GM12878 (cell line): ENCODE data around the gene RARA. TPM values are rescaled to one million over a fixed set of nuclear protein-coding genes. Genes with fewer than 3 reads are reported as not detected.

Source experiments
- ATAC-seq: fragments of 200-7000 bp; cut with Tn5 transposase; 3 replicates; pipeline ENCODE4 v1.9.1; 2020; ENCODE audit warnings: mild to moderate bottlenecking, moderate library complexity
- BruUV-seq: library from RNA; stranded (reverse); fragments of 400-500 nt; replicated peaks from 2 replicates; lab custom pipeline; 2021; lab: Mats Ljungman, UMichigan
- CTCF ChIA-PET: fragments of 300-600 bp; sonication (Branson Sonifier 250); formaldehyde crosslinking; extraction: SDS; loops from one replicate; lab custom pipeline; 2021; ENCODE audit warnings: inconsistent platforms; lab: Yijun Ruan, JAX
- POLR2A ChIA-PET: fragments of 350-600 bp; formaldehyde crosslinking; extraction: SDS; loops from one replicate; lab custom pipeline; 2021; ENCODE audit warnings: inconsistent platforms; lab: Charles Lee
- RAD21 ChIA-PET: fragments of 300-600 bp; sonication (Branson Sonifier 250); formaldehyde crosslinking; loops from one replicate; lab custom pipeline; 2023; ENCODE audit warnings: antibody characterized with exemption; ENCODE audit not compliant: unreplicated experiment; lab: Charles Lee
- SMC1A ChIA-PET: fragments of 300-600 bp; sonication (Branson Sonifier 250); formaldehyde crosslinking; loops from one replicate; lab custom pipeline; 2023; ENCODE audit not compliant: unreplicated experiment, uncharacterized antibody; lab: Charles Lee
- DNase-seq: peaks from one replicate; pipeline ENCODE4 v3.0.0-alpha.2; 2011; ENCODE audit warnings: low read depth, low spot score
- FAIRE-seq: peaks from 3 replicates; lab custom pipeline; 2011; peaks lifted over from hg19 to GRCh38; lab: Jason Lieb, UNC
- H2AFZ ChIP-seq: 2 replicates; pipeline ENCODE4 v1.6.0; 2011; ENCODE audit warnings: low read depth, low read length, control low read depth; ENCODE audit not compliant: control insufficient read depth
- H3K27ac ChIP-seq: 2 replicates; pipeline ENCODE4 v1.5.1; 2011; ENCODE audit warnings: control low read depth; ENCODE audit not compliant: control insufficient read depth, insufficient read depth
- H3K27me3 ChIP-seq, 2 experiments: replicated peaks in 1 of 2; 2 replicates each; pipeline versions ENCODE4 v1.6.0 to v1.6.1; 2011; ENCODE audit warnings: low read length in 1 of 2; ENCODE audit not compliant: control insufficient read depth in 2 of 2, insufficient read depth in 2 of 2
- H3K36me3 ChIP-seq, 2 experiments: 2 replicates each; pipeline ENCODE4 v1.5.1; 2011; ENCODE audit warnings: low read length in 1 of 2; ENCODE audit not compliant: control insufficient read depth in 2 of 2, insufficient read depth in 2 of 2
- H3K4me1 ChIP-seq: 2 replicates; pipeline ENCODE4 v1.6.1; 2011; ENCODE audit warnings: mild to moderate bottlenecking, low read length, moderate library complexity, mixed read lengths; ENCODE audit not compliant: control insufficient read depth, insufficient read depth
- H3K4me2 ChIP-seq: 2 replicates; pipeline ENCODE4 v1.6.0; 2011; ENCODE audit warnings: control low read depth; ENCODE audit not compliant: control insufficient read depth, insufficient read depth
- H3K4me3 ChIP-seq: fragments of 200-600 bp; sonication (generic); 2 replicates; pipeline ENCODE4 v1.5.1; 2016
- H3K79me2 ChIP-seq: 2 replicates; pipeline ENCODE4 v1.6.0; 2011; ENCODE audit warnings: low read length; ENCODE audit not compliant: control insufficient read depth, insufficient read depth
- H3K9ac ChIP-seq: 2 replicates; pipeline ENCODE4 v1.8.0; 2011; ENCODE audit warnings: low read length, control low read depth, mixed read lengths; ENCODE audit not compliant: control insufficient read depth, insufficient read depth
- H3K9me3 ChIP-seq: replicated peaks from 3 replicates; pipeline ENCODE4 v1.5.1; 2011; ENCODE audit warnings: mild to moderate bottlenecking, low read length; ENCODE audit not compliant: control insufficient read depth, insufficient read depth
- H4K20me1 ChIP-seq: 2 replicates; pipeline ENCODE4 v1.6.0; 2011; ENCODE audit not compliant: control insufficient read depth, insufficient read depth
- BCL11A ChIP-seq: IDR thresholded peaks from 2 replicates; pipeline ENCODE4 v1.6.1; 2011; ENCODE audit warnings: low read depth, low read length
- ETV6 ChIP-seq, 2 experiments: fragments of 450-650 bp in 1 of 2; IDR thresholded peaks in 1 of 2; conservative IDR thresholded peaks in 1 of 2; 2 replicates each; pipeline ENCODE4 v1.6.1; 2014; ENCODE audit warnings: antibody characterized with exemption in 1 of 2, borderline replicate concordance in 1 of 2, low read depth in 1 of 2, mild to moderate bottlenecking in 1 of 2, moderate library complexity in 1 of 2
- GABPA ChIP-seq: IDR thresholded peaks from 2 replicates; pipeline ENCODE4 v1.6.1; 2014; ENCODE audit warnings: antibody characterized with exemption, low read depth, mild to moderate bottlenecking, inconsistent platforms
- IKZF2 ChIP-seq, 2 experiments: fragments of 450-650 bp; IDR thresholded peaks; 2 replicates each; pipeline ENCODE4 v1.6.1; 2017; ENCODE audit warnings: mild to moderate bottlenecking in 2 of 2, moderate library complexity in 2 of 2
- LARP7 ChIP-seq: fragments of 450-650 bp; IDR thresholded peaks from 2 replicates; pipeline ENCODE4 v1.6.1; 2017; ENCODE audit warnings: mild to moderate bottlenecking
- NFIC ChIP-seq: IDR thresholded peaks from 2 replicates; pipeline ENCODE4 v1.6.1; 2012; ENCODE audit warnings: low read depth, mild to moderate bottlenecking, inconsistent platforms, low read length, moderate library complexity
- PAX8 ChIP-seq: fragments of 450-650 bp; IDR thresholded peaks from 2 replicates; pipeline ENCODE4 v1.6.1; 2017; ENCODE audit warnings: mild to moderate bottlenecking, moderate library complexity
- PML ChIP-seq: IDR thresholded peaks from 2 replicates; pipeline ENCODE4 v1.6.1; 2012; ENCODE audit warnings: low read length, inconsistent platforms
- POU2F2 ChIP-seq: IDR thresholded peaks from 3 replicates; pipeline ENCODE4 v1.6.1; 2011; ENCODE audit warnings: low read depth, mild to moderate bottlenecking, low read length, borderline replicate concordance
- RAD21 ChIP-seq: IDR thresholded peaks from 2 replicates; pipeline ENCODE4 v1.6.1; 2011; ENCODE audit warnings: mild to moderate bottlenecking, low read depth, low read length, moderate library complexity; ENCODE audit not compliant: insufficient read depth
- SMC3 ChIP-seq: IDR thresholded peaks from 2 replicates; pipeline ENCODE4 v1.6.1; 2011; ENCODE audit warnings: low read length, improper control_type of control experiment, borderline replicate concordance
- SPI1 ChIP-seq: IDR thresholded peaks from 2 replicates; pipeline ENCODE4 v1.6.1; 2011; ENCODE audit warnings: low read depth, mild to moderate bottlenecking, low read length, moderate library complexity, borderline replicate concordance; ENCODE audit not compliant: insufficient read depth
- TCF7 ChIP-seq: IDR thresholded peaks from 2 replicates; pipeline ENCODE4 v1.6.1; 2014; ENCODE audit warnings: antibody characterized with exemption, borderline replicate concordance
- ZZZ3 ChIP-seq: IDR thresholded peaks from 2 replicates; pipeline ENCODE4 v1.6.1; 2011; ENCODE audit warnings: low read depth; ENCODE audit not compliant: control insufficient read depth, insufficient read length
- WGBS: methylation state at CpG from one replicate; pipeline ENCODE4 v1.1.6; 2016; ENCODE audit warnings: low lambda C conversion rate; ENCODE audit not compliant: insufficient replicate concordance, insufficient coverage; ENCODE audit errors: missing lambda C conversion rate; 5-methylcytosine and 5-hydroxymethylcytosine counted together
- in situ Hi-C: fragments of 300-500 bp; cut with MboI; formaldehyde crosslinking; loops from 9 replicates; pipeline ENCODE4 v1.14.3; 2018; ENCODE audit warnings: mixed read lengths
- intact Hi-C: fragments of 100-400 bp; cut with micrococcal nuclease; formaldehyde crosslinking; loops from one replicate; pipeline ENCODE4 v1.14.2; 2022; ENCODE audit not compliant: unreplicated experiment
- polyA plus RNA-seq, 11 experiments: library from polyadenylated mRNA; depleted of rRNA in 4 of 11; unstranded in 6 of 11; stranded (reverse) in 5 of 11; fragments of >200 nt; fragmentation: Nextera tagmentation in 4 of 11; fragmentation: Illumina TruSeq in 1 of 11; extraction: Ambion mirVana in 4 of 11; extraction: Trizol in 1 of 11; gene quantifications; 1 replicate in 1 of 11; 2 replicates in 10 of 11; pipeline versions ENCODE4 v1.2.1 to v1.2.3, GENCODE V29; 2011 to 2016; ENCODE audit warnings: inconsistent platforms in 2 of 11, missing spikeins in 2 of 11, low read depth in 1 of 11
- total RNA-seq, 4 experiments: library from RNA; depleted of rRNA in 3 of 4; stranded (reverse); fragments of >200 nt in 3 of 4; fragmentation: Illumina TruSeq in 1 of 4; extraction: Trizol in 1 of 4; gene quantifications; 2 replicates each; pipeline versions ENCODE4 v1.2.1 to v1.2.3, GENCODE V29; 2013 to 2021
- TF ChIP-seq, protein P1 (sequence below): IDR thresholded peaks from 2 replicates; pipeline ENCODE4 v1.6.1; 2011; ENCODE audit warnings: low read depth, mild to moderate bottlenecking, low read length, moderate library complexity, borderline replicate concordance; ENCODE audit errors: extremely low read depth
- TF ChIP-seq, protein P2 (sequence below): fragments of 150-350 bp; IDR thresholded peaks from 2 replicates; pipeline ENCODE4 v1.6.1; 2016; ENCODE audit warnings: low read depth, low read length

Gene RARA
- total and polyA plus RNA-seq, 10 of the 15 experiments (the other 5 are each of a cell fraction or from before 2014, with no cell fraction given) = 0.13 to 33.6 (median 13.6) TPM

DNA sequence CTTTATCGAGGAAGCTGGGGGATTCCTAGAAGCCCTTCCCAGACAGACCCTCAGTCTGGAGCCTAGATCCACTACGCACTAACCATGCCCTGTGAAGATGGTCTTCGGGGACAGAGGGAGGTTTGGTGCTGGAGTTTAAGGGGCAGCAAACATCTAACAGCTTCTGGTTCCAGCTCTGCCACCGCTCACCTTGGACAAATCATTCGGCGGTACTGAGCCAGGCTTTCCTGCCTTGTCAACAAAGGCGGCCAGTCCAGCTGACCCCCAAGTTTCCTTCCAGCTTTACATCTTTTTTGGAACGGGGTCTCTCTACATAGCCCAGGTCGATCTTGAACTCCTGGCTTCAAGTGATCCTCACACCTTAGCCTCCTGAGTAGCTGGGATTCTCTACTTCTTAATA, 55.9 kb downstream of the RARA start:
- no peak overlapping the region for H3K4me2 ChIP-seq
- in situ Hi-C loops = no loop called here
- DNase-seq = no peak
- 86% methylated on average over 9 of the region's 9 CpGs for WGBS
- RAD21 ChIA-PET = interaction anchor here (0.9 to 1.3 kb wide), 3 partner anchors 14 to 169 kb away, joined by 3 to 4 read pairs (median 4); no protein-coding TSS in a partner anchor
- H3K9ac ChIP-seq = no peak overlapping the region
- H3K4me1 ChIP-seq = no peaks in the 10 kb centered on the region; the same call in none of the 2 replicates
- no peaks in the 10 kb centered on the region for H3K79me2 ChIP-seq
- no TSS peak for BruUV-seq
- H2AFZ ChIP-seq = no peak overlapping the region
- H3K4me3 ChIP-seq = no peak overlapping the region
- no peaks in the 10 kb centered on the region for H4K20me1 ChIP-seq
- intact Hi-C loops = loop anchor here (5.0 kb wide), 2 partner anchors 77 to 182 kb away; partner anchors contain the start of gene IGFBP4
- H3K27ac ChIP-seq = no peak overlapping the region
- POLR2A ChIA-PET = interaction anchor here (0.6 kb wide), 1 partner anchor 65 kb away, joined by 10 read pairs; no protein-coding TSS in a partner anchor
- CTCF ChIA-PET = interaction anchor here (0.8 to 2.2 kb wide), 11 partner anchors 9 to 169 kb away, joined by 3 to 7 read pairs (median 4); partner anchors contain the start of gene RARA
- H3K36me3 ChIP-seq = no peaks in the 10 kb centered on the region
- no peaks in the 10 kb centered on the region; the same call in 2 of the 3 replicates for H3K9me3 ChIP-seq
- H3K27me3 ChIP-seq = no peaks in the 10 kb centered on the region; a peak in 1 of 4 replicates
- TF ChIP-seq POU2F2 = no peak
- TF ChIP-seq, protein P1, sequence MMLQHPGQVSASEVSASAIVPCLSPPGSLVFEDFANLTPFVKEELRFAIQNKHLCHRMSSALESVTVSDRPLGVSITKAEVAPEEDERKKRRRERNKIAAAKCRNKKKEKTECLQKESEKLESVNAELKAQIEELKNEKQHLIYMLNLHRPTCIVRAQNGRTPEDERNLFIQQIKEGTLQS = no peak
- no peak for TF ChIP-seq PAX8
- TF ChIP-seq ETV6 (conservative IDR thresholded peaks at IDR 0.05 in 1 of 2, IDR thresholded peaks at IDR 0.05 in 1 of 2; ENCODE audit: borderline replicate concordance in 1 of 2, low read depth in 1 of 2) = no peak
- TF ChIP-seq SMC3 = no peak
- TF ChIP-seq LARP7 = no peak
- TF ChIP-seq PML = no peak
- TF ChIP-seq TCF7 = no peak
- TF ChIP-seq NFIC = no peak
- no peak for TF ChIP-seq SPI1
- no peak for TF ChIP-seq IKZF2 (IDR thresholded peaks at IDR 0.05)
- TF ChIP-seq ZZZ3 = no peak
- no peak for TF ChIP-seq RAD21
- no peak for TF ChIP-seq GABPA
- TF ChIP-seq, protein P2, sequence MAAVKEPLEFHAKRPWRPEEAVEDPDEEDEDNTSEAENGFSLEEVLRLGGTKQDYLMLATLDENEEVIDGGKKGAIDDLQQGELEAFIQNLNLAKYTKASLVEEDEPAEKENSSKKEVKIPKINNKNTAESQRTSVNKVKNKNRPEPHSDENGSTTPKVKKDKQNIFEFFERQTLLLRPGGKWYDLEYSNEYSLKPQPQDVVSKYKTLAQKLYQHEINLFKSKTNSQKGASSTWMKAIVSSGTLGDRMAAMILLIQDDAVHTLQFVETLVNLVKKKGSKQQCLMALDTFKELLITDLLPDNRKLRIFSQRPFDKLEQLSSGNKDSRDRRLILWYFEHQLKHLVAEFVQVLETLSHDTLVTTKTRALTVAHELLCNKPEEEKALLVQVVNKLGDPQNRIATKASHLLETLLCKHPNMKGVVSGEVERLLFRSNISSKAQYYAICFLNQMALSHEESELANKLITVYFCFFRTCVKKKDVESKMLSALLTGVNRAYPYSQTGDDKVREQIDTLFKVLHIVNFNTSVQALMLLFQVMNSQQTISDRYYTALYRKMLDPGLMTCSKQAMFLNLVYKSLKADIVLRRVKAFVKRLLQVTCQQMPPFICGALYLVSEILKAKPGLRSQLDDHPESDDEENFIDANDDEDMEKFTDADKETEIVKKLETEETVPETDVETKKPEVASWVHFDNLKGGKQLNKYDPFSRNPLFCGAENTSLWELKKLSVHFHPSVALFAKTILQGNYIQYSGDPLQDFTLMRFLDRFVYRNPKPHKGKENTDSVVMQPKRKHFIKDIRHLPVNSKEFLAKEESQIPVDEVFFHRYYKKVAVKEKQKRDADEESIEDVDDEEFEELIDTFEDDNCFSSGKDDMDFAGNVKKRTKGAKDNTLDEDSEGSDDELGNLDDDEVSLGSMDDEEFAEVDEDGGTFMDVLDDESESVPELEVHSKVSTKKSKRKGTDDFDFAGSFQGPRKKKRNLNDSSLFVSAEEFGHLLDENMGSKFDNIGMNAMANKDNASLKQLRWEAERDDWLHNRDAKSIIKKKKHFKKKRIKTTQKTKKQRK = no peak
- no peak for TF ChIP-seq BCL11A
- ATAC-seq = no peak
- SMC1A ChIA-PET = interaction anchor here (0.7 to 1.9 kb wide), 5 partner anchors 11 to 945 kb away, joined by 3 to 7 read pairs (median 5); no protein-coding TSS in a partner anchor
- FAIRE-seq = no peak
